KBM-7 (cell line): Measurements from ENCODE around the gene COL12A1.

ENCODE experiments used
- DNase-seq: peaks from one replicate; pipeline ENCODE4 v3.0.0-alpha.2; 2015
- in situ Hi-C: fragments of 300-500 bp; cut with MboI; formaldehyde crosslinking; loops from 2 replicates; pipeline ENCODE4 v1.14.3; 2020; ENCODE audit warnings: low sequenced_read_pairs, low pct_unique_long_range_greater_than_20kb, mixed read lengths

COL12A1 gene

DNA sequence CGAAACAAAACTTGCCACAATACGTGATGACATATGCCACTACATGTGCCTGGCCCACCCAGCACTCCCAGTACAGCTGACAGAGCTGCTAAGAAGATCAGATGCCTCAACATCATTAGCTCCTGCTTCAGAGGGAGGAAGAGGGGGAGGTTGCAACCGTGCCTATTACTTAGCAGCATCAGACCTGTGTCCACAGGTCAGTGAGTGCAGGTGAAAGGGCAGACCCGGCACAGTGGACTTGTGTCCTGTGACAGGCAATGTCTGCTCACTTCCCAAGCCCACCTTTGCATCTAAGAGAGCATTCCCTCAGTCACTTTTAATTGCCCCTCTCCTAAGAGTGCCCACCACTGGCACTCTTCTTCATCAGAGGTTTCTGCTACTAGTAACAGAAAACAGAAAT, 9.4 kb upstream of the COL12A1 start:
- DNase-seq = no peak
- in situ Hi-C loops = no loop called here

DNA sequence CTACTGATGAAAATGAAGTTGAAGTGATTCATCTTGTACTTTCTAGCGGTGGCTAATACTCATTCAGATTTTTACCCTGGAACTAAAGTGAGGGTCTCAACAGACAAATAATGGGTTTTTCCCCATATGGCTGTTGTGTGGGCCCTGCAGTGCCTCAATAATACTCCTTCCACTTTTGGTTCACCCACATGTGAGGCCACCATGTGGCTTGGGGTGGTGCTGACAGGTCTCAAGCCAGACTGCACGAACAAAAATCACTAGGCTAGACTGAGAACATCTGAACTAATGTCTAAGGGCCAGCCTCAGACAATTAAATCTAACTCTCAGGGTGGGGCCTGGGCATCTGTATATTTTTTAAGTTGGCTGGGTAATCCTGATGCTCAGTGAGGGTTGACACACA, 7.9 kb upstream of the COL12A1 start:
- DNase-seq = no peak
- in situ Hi-C loops = no loop called here

DNA sequence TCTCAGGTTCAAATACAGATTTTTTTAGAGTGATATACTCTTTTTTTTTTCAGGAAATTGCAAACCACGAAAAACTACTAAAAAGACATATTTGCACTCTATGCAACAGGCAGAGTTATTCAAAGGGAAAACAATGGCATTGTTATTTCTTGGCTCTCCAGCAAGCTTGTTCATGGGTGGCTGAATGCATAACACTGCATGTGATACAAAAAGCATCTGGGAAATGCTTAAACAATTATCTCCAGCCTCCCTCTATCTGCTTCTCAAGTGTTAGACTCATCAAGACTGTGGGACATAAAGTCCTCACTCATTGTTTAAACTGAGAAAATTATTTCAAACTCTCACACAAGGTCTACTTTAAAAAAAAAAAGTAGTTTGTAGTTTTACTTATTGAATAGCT, 7.3 kb upstream of the COL12A1 start:
- no peak for DNase-seq
- in situ Hi-C loops = no loop called here

DNA sequence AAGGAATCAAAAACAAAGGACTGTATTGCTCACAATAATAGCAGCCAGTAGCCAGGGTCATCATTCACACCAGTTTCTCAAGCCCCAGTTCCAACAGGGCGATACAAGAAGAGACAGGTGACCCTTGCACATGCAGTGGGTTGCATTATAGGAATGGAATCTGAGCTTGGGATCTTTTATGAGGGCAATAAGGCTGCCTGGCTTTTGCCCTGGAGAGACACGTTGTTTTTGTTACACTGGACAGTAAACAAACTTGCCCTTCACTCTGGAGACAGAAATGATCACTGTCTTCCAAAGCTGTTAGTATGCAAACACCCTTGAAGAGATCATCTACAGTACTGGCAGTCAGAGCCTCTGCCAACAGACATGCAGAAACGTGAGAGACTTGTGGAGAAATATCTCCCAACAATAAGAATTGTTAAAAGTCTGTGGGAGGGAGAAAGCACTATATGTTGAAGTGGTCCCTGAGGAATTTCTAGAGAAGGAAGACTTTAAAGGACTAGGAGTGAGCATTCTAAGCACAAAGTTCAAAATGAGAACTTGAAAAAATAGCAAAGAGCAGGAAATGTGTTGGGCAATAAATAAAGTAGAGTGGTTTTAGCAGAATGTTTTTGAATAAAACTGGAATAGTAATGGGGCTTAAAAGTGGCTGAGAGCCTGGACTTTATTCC, 6.2 kb upstream of the COL12A1 start:
- in situ Hi-C loops = no loop called here
- DNase-seq = no peak

DNA sequence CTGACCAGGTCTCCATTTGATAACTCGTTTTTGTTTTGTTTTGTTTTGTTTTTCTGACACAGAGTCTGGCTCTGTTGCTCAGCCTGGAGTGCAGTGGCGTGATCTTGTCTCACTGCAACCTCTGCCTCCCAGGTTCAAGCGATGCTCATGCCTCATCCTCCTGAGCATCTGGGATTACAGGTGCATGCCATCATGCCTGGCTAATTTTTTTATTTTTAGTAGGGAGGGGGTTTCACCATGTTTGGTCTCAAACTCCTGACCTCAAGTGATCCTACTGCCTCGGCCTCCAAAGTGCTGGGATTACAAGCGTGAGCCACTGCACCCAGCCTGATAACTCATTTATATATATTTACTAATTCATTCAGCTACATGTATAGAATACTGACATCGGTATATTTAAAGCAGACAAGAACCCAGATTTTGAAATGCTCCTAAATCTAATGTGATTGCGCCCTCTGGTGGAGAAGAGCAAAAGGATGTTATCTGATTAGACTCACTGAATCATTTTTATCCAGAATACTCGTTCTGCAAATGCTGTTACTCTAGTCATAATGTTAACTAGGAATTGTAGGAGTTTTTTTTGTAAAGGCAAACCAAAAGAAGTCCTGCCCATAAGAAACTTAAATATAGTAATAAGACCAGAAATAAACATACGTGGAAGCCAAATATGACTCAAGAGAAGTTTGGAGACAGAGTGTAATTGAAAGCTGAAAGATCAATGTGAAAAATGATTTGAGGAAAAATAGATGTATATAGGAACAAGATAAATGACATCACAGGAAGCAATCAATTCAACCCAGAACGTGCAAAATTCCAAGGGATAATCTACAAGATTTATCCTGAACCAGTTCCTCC, 5.3 kb upstream of the COL12A1 start:
- in situ Hi-C loops = no loop called here
- DNase-seq = peak; percentile 35

DNA sequence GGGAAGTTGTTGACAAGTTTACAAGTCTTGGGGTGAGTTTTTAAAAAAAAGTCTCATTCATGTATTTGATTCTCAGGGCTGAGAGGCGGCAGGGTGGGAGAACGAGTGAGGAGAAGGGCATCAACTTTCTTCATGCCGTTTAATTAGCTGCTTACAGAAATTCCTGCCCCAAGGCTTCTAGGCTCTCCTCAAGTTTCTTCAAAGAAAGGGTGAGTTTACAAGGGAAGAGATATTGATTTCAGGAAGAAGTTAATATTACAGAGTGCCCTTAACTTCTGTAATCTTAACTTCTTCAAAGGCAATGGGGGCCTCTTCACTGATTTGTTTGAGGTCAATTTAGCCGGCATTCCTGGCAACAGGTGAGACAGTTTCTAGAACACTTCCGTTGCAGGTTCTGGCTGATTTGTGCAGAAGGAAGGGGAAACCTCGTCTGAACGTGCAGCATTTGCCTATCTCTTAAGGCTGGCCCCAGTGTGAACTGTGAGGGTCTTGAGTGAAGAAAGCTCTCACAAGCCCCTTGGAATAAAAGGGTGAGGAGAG, 3.4 kb upstream of the COL12A1 start:
- no peak for DNase-seq
- in situ Hi-C loops = no loop called here

DNA sequence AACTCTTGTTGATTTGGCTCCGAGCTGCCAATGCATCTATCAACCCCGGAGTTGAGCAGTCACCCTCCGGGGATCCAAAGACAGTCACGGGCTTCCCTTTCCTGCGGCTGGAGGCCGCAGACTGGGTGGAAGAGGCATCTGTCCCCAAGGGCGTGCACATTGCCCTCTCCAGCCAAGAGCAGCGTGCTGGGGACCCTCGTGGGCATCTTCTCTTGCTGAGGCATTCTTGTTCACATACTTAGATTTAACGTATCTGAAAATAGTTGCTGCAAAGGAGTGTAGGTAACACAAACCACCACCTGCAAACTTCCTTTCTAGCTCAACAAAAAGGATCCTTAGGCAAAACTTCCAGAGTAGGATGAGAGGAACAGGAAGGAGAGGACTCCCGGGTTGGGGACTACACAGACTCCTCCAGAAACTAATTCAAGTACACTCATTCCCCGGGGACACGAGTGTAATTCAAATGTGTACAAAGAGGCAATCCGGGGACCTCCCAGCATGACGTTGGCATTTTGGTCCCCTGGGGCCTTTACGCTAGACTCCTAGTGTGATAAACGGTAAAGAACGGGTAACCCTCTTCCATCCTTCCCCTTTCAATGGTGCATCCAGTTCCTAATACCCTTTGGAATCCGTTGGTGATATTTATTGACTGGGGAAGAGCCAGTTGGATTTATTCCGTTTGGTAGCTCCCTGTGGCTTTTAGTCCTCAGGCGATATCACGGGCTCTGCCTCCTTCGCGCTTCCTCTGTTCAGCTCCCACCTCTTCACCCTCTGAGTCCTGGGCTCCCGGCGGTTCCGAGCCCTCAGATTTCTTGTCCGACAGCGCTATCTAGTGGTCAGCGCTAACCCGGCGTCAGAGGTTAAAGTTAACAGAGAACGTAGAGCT, 2.7 kb upstream of the COL12A1 start:
- DNase-seq = peak; percentile 83
- in situ Hi-C loops = no loop called here

DNA sequence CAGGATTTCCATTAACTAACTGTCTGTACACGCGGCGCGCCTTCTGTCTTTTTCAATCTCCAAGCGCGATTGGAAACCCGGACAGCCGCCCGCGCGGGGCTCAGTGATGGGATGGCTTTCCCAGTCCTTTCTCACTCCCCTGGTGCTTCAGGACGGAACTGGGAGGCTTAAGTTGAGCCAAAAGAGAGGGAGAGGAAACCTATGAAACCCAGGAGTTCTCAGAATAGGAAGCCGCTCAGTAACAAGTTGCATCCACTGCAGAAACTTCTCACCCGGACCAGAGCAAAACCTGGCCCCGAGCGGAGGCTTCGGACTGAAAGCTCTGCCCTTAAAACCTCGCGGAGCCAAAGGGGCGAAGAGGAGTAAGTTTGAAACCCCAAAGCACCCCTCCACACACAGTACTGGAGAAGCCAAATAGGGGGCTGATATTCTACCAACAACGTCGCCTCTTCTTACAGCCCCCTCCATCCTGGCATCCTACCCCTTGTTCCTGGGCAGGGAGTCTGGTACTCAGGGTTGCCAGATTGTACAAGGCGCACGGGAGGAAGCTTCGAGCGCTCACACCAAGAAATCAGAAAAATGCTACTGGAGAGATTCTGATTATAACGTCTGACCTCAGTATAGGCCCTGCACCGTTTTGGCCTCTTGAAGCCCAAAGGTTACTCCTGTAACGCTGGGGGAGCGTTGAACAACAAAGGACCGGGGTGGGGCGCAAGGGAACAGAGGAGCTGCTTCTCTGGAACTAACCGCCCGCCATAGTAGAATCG, 906 bp upstream of the COL12A1 start:
- DNase-seq = no peak
- in situ Hi-C loops = no loop called here

DNA sequence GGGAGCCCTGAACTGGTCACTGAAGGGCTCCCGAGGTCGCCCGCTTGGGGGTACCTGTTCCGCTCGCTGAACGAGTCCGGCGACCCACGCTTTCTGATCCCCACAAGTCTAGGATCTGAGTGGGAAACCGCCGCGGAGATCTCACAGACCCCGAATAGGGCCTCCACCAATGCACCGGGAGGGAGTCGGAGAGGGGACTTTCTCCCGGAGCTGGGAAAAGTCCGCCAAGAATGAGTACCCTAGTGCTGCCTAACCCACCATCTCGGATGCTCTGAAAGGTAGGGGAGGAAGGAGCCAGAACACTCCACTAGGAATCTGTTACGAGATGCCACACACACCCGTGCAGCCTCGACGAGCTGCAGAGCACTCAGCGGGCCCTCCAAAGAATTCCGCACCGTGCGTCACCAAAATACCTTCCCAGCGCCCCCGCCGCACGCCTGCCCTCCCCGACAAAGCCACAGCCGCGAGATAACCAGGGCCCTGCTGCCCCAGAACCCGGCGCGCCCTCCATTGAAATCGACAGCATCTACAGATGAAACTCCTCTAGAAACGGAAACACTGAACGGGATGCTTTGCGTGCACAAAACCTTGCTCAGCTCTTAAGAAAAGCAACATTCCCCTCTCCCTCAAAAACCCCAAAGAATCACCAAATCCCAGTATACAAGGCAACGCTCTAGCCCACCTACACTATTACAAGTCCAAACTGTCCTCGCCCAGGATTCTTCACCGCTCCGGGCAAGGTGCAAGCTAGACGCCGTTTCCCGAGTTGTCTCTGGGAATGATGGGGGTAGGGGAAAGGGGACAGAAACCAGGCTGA, 686 bp downstream of the COL12A1 start:
- in situ Hi-C loops = no loop called here
- no peak for DNase-seq

DNA sequence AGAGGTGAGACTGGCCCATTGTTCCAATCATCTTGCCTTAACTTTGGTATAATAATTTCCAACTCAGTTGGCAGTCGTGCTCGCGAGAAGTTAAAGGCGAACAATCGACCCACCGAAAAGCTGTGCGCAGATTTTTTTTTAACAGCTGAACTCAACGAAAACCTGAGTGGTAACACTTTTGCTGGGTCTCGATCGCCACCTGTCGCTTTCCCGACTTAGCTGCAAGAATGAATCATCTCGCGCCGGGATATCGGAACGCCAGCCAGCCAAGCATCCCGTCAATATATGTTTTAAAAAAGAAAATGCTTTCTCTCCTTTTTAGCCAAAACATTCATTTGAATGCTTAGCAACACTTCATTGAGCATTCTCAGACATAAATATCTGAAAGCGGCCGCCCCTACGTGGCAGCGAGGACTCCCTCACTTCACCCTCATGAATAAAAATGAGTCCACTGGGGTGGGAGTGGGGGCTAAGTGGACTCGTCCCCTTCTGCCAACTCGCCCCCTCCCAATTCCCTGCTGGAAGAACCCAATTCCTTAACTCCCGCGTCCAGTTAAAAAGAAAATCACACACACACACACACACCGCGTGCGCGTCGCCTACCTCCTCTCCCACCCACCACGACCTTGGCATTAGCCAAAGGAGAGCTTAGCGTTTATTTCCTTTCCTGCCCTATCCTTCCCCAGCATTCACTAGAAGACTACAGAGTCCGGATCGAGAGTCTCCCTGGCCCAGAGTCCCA, 1.5 kb downstream of the COL12A1 start:
- peak; percentile 51 for DNase-seq
- in situ Hi-C loops = no loop called here

DNA sequence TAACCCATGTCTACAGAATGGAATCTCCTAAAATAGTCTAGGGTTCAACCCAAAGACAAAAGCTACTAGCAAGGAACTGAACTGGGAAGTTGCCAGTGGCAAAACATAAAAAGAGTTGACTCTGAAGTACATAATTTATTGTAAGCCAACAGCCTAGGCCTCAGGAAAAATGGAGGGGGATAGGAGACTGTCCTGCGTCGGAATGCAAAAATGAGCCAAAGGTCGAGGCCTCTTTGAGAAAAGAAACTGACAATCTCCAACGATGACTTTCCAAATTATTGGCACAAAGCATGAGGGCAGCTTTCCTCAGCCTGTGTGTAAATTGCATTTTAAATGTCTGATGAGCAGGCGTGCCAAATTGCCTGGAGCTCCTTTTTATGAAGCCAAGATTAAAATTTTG, 2.1 kb downstream of the COL12A1 start:
- in situ Hi-C loops = no loop called here
- DNase-seq = no peak

DNA sequence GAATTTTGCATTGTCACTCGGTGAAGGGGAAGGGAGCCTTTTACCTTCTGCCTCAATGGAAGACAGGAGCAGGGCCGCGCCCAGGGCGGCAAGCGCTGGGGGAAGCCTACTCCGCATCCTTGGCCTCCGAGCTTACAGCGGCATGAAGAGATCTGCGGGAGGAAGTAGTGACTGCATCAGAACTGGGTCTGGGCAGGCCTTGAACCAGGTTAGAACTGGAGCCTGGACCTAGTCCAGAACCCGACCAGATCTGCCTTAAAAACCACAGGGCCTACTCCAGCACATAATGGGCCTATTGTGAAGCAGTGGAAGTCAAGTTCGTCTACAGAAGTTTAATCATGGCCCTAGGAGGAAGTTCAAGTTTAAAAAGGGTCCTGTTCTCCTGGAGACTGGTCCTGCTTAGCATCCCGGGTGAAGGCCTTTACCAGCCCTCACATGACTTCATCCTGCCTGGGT, 3.1 kb downstream of the COL12A1 start:
- in situ Hi-C loops = no loop called here
- DNase-seq = no peak

DNA sequence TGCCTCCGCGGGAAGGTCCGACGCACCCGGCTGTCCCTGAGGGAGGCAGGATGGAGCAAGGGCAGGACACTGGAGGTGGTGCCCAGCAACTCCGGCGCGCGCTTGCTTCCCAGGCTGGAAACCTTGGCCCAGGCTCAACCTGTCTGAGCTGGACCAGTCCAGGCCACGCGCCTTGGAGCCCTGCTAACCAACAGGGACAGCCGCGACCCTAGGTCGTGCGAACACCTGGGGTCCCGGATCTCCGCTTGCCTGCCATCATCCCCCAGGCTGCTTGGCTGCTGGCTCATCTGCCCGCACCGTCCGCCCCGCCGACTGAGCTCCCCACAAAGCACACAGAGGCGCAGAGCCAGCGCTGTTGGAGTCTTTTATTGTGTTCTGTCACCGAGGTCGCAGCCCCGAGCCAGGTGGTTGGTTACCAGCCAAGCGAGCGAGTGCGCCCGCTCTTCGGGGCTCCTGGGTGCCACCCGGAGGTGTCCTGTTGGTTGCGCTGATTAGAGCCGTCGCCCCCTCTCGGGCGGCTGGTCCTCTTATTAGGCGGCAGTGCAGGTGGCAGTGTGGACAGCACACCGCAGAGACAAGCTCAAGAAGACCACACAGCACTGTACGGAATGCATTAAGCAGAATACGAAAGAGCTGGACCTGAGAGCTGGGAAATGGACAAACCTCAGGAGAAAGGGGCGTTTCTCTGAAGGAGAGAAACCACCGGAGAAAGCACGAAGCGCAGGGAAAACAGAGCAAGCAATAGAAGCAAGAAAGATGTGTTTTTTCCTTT, 3.8 kb downstream of the COL12A1 start:
- DNase-seq = no peak
- in situ Hi-C loops = no loop called here

DNA sequence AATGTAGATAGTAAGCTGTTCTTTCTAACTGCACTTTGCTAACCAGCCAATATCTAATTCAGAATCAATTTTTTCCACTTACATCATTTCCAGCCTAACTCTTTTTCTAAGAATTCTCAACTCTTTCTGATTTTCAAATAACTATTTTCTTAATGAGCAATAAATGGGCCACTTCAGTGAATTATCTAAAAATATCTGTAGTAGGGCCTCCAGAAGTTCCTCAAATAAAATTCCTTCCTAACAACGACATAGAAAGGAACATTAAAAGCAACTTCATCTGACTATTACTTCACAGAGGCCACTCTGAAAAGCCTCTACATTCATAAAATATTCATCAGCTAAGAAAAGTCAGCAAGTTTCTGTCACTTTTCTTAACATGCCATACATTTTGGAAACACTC, 4.8 kb downstream of the COL12A1 start:
- in situ Hi-C loops = no loop called here
- DNase-seq = no peak

DNA sequence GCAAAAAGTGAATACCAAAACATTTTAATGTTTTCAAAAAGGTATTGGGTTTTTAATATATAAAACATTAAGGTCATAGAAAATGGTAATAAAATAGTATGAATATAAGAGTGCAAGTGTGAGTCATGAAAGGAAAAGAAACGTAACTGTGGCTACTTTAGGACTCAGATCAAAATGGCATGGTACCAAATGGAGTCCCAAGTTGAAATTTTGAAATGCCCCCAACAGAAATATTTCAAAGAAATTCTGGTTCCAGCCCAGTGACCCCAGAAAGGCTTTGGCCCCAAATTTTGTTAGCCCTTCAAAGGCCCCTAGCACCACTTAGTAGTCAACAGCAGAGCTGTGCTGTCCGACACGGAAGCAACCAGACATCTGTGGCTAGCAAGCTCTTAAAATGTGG, 6.0 kb downstream of the COL12A1 start:
- no peak for DNase-seq
- in situ Hi-C loops = no loop called here

DNA sequence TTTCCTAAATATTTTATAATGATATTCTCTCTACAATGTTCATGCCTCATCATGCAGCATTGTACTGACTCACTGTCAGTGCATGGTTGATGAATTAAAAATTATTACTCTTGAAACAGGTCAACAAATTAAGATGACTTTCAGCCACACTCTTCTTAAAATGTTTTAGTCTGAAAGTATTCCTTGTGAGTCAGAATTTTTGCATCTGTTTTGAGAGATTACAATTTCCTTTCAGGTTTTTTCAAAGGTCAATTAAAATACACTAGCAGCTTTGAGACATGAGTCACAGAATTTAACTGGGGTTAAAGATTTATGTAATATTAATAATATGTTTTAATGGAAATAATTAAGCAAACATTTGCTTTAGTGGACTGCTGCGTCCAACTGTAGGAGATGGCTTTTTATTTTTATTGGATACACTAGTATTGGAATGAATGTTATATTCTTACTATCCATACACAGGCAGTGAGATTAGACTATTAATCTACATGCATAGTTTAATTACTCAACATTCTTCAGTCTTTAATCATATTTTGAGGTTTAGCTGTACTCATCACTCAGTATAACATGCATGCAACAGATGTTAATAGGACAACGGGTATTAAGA, 9.7 kb downstream of the COL12A1 start:
- DNase-seq = no peak
- in situ Hi-C loops = no loop called here
